ENCODE results near the gene VWA5B2.
A peak's percentile ranks its signal among the peaks of the same experiment; 100 is the strongest.

Gene VWA5B2

DNA sequence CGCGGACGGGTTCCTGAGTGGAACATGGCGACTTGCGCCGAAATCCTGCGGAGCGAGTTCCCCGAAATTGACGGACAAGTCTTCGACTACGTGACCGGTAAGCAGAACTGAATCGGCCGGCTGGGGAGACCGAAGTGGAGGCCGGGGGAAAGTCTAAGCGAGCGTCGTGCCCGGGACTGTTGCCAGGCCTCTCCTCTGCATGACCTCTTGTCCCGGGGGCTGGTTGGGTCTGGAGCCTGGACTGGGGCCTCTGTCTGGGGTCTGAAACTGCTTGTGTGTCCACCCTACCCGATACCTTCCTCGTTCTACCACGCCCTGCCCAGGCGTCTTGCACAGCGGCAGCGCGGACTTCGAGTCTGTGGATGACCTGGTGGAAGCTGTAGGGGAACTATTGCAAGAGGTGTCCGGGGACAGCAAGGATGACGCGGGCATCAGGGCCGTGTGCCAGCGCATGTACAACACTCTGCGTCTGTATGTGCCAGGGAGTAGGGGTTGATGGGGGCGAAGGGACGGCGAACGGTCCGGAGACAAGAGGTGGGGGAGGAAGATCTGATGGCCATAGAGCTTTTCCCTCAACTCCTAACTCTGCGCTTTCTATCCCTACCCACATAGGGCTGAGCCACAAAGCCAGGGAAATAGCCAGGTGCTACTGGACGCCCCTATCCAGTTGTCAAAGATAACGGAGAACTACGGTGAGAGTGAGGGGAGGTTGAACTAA lies 43.0 kb upstream of the VWA5B2 start, which contains the start of gene ABCF3:
Gene ABCF3 (plus strand): TSS at position 16 of the 718 bp plus-strand sequence. CDS start 9 bp downstream, at position 25.
- TF ChIP-seq, protein P1, sequence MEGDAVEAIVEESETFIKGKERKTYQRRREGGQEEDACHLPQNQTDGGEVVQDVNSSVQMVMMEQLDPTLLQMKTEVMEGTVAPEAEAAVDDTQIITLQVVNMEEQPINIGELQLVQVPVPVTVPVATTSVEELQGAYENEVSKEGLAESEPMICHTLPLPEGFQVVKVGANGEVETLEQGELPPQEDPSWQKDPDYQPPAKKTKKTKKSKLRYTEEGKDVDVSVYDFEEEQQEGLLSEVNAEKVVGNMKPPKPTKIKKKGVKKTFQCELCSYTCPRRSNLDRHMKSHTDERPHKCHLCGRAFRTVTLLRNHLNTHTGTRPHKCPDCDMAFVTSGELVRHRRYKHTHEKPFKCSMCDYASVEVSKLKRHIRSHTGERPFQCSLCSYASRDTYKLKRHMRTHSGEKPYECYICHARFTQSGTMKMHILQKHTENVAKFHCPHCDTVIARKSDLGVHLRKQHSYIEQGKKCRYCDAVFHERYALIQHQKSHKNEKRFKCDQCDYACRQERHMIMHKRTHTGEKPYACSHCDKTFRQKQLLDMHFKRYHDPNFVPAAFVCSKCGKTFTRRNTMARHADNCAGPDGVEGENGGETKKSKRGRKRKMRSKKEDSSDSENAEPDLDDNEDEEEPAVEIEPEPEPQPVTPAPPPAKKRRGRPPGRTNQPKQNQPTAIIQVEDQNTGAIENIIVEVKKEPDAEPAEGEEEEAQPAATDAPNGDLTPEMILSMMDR (IDR thresholded peaks at IDR 0.05; ENCODE audit: low read depth, low read length, missing control alignments), result no peak
- DNase-seq (ENCODE audit: low read depth), result no peak
- H3K4me3 ChIP-seq (ENCODE audit: low read depth, low read length), result peak within 1 kb of the TSS; percentile 83

DNA sequence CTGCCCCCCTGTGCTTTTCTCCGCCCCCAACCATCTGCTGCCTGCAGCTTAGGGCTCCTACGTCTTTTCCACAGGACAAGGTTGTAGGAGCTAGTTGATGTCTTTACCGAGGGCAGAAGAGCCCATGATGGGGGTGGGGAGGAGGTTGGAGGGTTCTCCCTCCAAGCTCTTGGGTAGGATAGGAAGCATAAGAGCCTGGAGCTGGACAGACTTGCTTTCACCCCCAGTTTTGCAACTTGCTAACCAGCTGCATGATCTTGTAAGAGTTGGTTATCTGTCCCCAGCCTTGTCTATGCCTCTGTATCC lies 42.5 kb upstream of the VWA5B2 start:
- H3K4me3 ChIP-seq (ENCODE audit: low read depth, low read length), result peak overlapping the region; percentile 83
- no peak for DNase-seq (ENCODE audit: low read depth)
- TF ChIP-seq, protein P1 (IDR thresholded peaks at IDR 0.05; ENCODE audit: low read depth, low read length, missing control alignments), result no peak

DNA sequence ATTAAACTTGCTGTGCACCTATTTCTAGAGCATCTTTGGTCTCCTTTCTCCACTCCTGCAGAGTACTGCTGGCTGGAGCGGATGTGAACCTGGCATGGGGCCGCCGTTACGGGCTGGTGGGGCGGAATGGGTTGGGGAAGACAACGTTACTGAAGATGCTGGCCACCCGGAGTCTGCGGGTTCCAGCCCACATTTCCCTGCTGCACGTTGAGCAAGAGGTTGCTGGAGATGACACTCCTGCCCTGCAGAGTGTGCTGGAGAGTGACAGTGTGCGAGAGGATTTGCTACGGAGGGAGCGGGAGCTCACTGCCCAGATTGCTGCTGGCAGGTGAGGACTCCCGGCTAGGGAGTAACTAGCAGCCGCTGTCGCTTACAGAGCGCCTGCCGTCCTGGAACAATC lies 41.3 kb upstream of the VWA5B2 start:
- DNase-seq (ENCODE audit: low read depth), result no peak
- H3K4me3 ChIP-seq (ENCODE audit: low read depth, low read length), result no peak overlapping the region
- TF ChIP-seq, protein P1 (IDR thresholded peaks at IDR 0.05; ENCODE audit: low read depth, low read length, missing control alignments), result no peak

DNA sequence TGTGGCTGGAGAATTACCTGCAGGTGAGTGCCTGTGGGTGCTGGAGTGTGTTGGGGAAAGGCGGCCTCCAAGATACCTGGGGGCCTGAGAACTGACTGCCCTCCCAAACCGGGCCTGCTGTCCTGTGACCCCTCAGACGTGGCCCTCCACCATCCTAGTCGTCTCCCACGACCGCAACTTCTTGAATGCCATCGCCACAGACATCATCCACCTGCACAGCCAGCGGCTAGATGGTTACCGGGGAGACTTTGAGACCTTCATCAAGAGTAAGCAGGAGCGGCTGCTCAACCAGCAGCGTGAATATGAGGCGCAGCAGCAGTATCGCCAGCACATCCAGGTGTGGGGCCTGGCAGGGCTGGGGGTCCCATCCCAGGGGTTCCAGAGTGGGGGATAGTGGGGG lies 40.0 kb upstream of the VWA5B2 start:
- H3K4me3 ChIP-seq (ENCODE audit: low read depth, low read length), result no peak overlapping the region
- TF ChIP-seq, protein P1 (IDR thresholded peaks at IDR 0.05; ENCODE audit: low read depth, low read length, missing control alignments), result no peak
- no peak for DNase-seq (ENCODE audit: low read depth)

DNA sequence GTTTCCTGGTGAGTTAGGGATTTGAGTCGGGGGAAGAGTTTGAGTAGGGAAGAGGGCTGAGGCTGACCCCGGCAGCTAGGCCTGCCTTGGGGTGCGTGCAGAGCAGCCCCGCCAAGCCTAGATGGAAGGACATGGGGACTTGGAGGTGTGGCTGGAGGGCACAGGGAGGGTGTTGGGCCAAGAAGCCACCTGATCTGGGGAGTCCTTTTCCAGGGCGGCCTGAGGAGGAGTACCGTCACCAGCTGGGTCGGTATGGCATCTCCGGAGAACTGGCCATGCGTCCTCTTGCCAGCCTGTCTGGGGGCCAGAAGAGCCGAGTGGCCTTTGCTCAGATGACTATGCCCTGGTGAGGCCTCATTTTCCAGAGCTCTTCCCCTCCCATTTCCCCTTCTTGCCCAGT lies 36.5 kb upstream of the VWA5B2 start:
- no peak overlapping the region for H3K4me3 ChIP-seq (ENCODE audit: low read depth, low read length)
- TF ChIP-seq, protein P1 (IDR thresholded peaks at IDR 0.05; ENCODE audit: low read depth, low read length, missing control alignments), result no peak
- DNase-seq (ENCODE audit: low read depth), result no peak

DNA sequence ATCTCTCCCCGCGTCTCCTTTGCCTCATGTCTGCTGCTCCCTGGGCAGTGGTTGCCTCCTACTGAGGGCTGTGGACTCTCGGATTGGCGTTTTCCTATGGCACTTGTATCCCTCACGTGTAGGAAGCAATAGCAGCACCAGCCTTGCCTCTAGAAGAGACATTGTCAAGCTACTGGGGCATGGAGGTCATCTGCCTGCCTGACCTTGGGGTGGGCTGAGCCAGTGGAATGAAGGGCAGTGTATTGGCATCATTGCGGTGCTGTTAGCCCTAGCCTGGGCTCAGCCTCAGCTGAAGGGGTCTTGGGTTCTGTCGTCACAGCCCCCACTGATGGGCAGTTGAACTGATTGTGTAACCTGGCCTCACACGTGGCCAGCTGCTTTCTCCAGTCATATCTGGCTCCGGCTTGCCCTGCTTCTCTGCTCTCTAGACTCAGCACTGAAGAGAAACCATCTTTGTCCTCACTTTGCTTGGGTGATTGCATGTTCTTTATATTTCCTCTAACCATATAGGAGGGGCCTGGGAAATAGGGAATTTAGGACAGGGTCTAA lies 35.3 kb upstream of the VWA5B2 start:
- TF ChIP-seq, protein P1 (IDR thresholded peaks at IDR 0.05; ENCODE audit: low read depth, low read length, missing control alignments), result no peak
- H3K4me3 ChIP-seq (ENCODE audit: low read depth, low read length), result no peak overlapping the region
- DNase-seq (ENCODE audit: low read depth), result no peak

DNA sequence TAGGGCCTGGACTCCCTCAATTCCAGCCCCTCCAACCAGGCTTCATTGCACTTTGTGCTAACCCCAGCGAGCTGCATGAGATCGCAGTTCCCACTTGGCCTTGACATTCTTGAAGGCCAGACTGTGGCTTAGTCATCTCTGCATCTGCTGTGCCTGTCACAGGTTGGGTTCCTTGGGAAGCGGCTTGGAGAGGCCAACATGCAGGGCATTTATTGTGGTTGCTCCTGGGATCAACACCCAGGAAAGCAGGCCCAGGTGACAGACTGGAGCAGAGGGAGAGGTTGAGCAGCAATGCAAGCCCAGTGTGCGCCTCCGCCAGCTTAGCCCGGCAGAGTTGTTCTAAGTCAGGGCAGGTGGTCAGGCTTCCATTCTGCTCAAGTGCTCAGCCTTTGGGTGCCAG lies 32.8 kb upstream of the VWA5B2 start:
- H3K4me3 ChIP-seq (ENCODE audit: low read depth, low read length), result no peak overlapping the region
- TF ChIP-seq, protein P1 (IDR thresholded peaks at IDR 0.05; ENCODE audit: low read depth, low read length, missing control alignments), result no peak
- DNase-seq (ENCODE audit: low read depth), result no peak

Data from GM12864 (cell line).